T1000 (cell line): ENCODE measurements around the gene TMEM269.
"Not testable (repeated sequence)": the region's sequence is repeated elsewhere in the genome, so short reads cannot be mapped to it uniquely, and the experiment has no call there.

Source experiments
- DNase-seq: peaks from one replicate; lab custom pipeline; 2025; ENCODE audit warnings: mixed read lengths; lab: John Stamatoyannopoulos, UW

TMEM269 gene

GRCh38 chr1:42776502-42776901 lies 8.3 kb upstream of the TMEM269 start:
- DNase-seq, result no peak

- no peak for DNase-seq
These were observed 6.9 kb upstream of the TMEM269 start for GRCh38 chr1:42777852-42778251.

GRCh38 chr1:42779725-42780124 lies 5.1 kb upstream of the TMEM269 start:
- no peak for DNase-seq

- DNase-seq, result no peak
These were observed 4.6 kb upstream of the TMEM269 start for GRCh38 chr1:42780176-42780575.

- DNase-seq, result no peak
These were observed 1.7 kb upstream of the TMEM269 start for GRCh38 chr1:42783092-42783491.

- no peak for DNase-seq
These were observed 245 bp upstream of the TMEM269 start for GRCh38 chr1:42784547-42784945.

- no peak for DNase-seq
These were observed 1.3 kb downstream of the TMEM269 start for GRCh38 chr1:42786097-42786496.

GRCh38 chr1:42788021-42788420 lies 3.2 kb downstream of the TMEM269 start:
- no peak for DNase-seq

GRCh38 chr1:42793824-42794223 lies 9.0 kb downstream of the TMEM269 start:
- no peak for DNase-seq

- no peak for DNase-seq
These were observed 12.6 kb downstream of the TMEM269 start for GRCh38 chr1:42797414-42797813.

GRCh38 chr1:42797979-42798378 lies 13.2 kb downstream of the TMEM269 start:
- DNase-seq, result no peak

GRCh38 chr1:42801832-42802473 lies 17.2 kb downstream of the TMEM269 start:
- DNase-seq, result no peak

- no peak for DNase-seq
These were observed 21.4 kb downstream of the TMEM269 start for GRCh38 chr1:42806171-42806570.

- DNase-seq, result no peak
These were observed 21.8 kb downstream of the TMEM269 start for GRCh38 chr1:42806593-42806992.

- DNase-seq, result no peak
These were observed 22.4 kb downstream of the TMEM269 start for GRCh38 chr1:42807056-42807668.

GRCh38 chr1:42814815-42815214 lies 30.0 kb downstream of the TMEM269 start:
- not testable (repeated sequence) for DNase-seq

GRCh38 chr1:42815941-42816584 lies 31.3 kb downstream of the TMEM269 start:
- no peak for DNase-seq

GRCh38 chr1:42816585-42817439 lies 32.0 kb downstream of the TMEM269 start, which contains the start of the genes ERMAP and SVBP:
Gene ERMAP, plus strand, starts transcription at chr1:42817122. Its CDS starts 13,327 bp downstream, at chr1:42830449.
Gene SVBP, minus strand, starts transcription at chr1:42817397. Its CDS starts 853 bp downstream, at chr1:42816544.
- DNase-seq, result peak; percentile 93

- DNase-seq, result no peak
These were observed 32.6 kb downstream of the TMEM269 start for GRCh38 chr1:42817440-42817767.

- DNase-seq, result no peak
These were observed 33.2 kb downstream of the TMEM269 start for GRCh38 chr1:42817976-42818375.

GRCh38 chr1:42820813-42821212 lies 36.0 kb downstream of the TMEM269 start:
- no peak for DNase-seq

GRCh38 chr1:42821690-42822089 lies 36.9 kb downstream of the TMEM269 start:
- no peak for DNase-seq
